A673 (cell line): ENCODE measurements around the gene CCDC134. TPM values are rescaled to one million over a fixed set of nuclear protein-coding genes. Genes with fewer than 3 reads are reported as not detected.

Experiments
- BruUV-seq: library from RNA; stranded (reverse); fragments of 400-500 nt; replicated peaks from 2 replicates; lab custom pipeline; 2021; lab: Mats Ljungman, UMichigan
- CTCF ChIA-PET: fragments of 300-600 bp; sonication (Branson Sonifier 250); formaldehyde crosslinking; loops from one replicate; lab custom pipeline; 2022; ENCODE audit warnings: antibody characterized with exemption; lab: Charles Lee
- POLR2A ChIA-PET: fragments of 300-600 bp; sonication (Branson Sonifier 250); formaldehyde crosslinking; loops from one replicate; lab custom pipeline; 2022; ENCODE audit warnings: antibody characterized with exemption; ENCODE audit not compliant: low non-redundant PET; lab: Charles Lee
- DNase-seq: peaks from one replicate; pipeline ENCODE4 v3.0.0-alpha.2; 2015; ENCODE audit warnings: low spot score
- H3K27ac ChIP-seq: fragments of 200-600 bp; sonication (generic); 2 replicates; pipeline ENCODE4 v1.5.1; 2016; ENCODE audit warnings: mixed run types, low read depth, mild to moderate bottlenecking, mixed read lengths, antibody characterized with exemption, low read length; ENCODE audit not compliant: poor library complexity, severe bottlenecking
- H3K27me3 ChIP-seq: fragments of 200-600 bp; sonication (generic); replicated peaks from 2 replicates; pipeline ENCODE4 v1.6.1; 2017; ENCODE audit warnings: mixed run types, low read depth, mild to moderate bottlenecking, mixed read lengths, antibody characterized with exemption, low read length; ENCODE audit not compliant: insufficient read depth, poor library complexity
- H3K36me3 ChIP-seq: fragments of 200-600 bp; sonication (generic); 2 replicates; pipeline ENCODE4 v1.6.1; 2016; ENCODE audit warnings: mixed run types, mild to moderate bottlenecking, mixed read lengths, antibody characterized with exemption, low read length; ENCODE audit not compliant: insufficient read depth, poor library complexity, severe bottlenecking
- H3K4me1 ChIP-seq: fragments of 200-600 bp; sonication (generic); 2 replicates; pipeline ENCODE4 v1.6.1; 2017; ENCODE audit warnings: mixed run types, mild to moderate bottlenecking, mixed read lengths, antibody characterized with exemption, low read length; ENCODE audit not compliant: insufficient read depth, poor library complexity, severe bottlenecking
- H3K4me3 ChIP-seq: fragments of 200-600 bp; sonication (generic); 2 replicates; pipeline ENCODE4 v1.5.1; 2016; ENCODE audit warnings: low read depth, mixed run types, mild to moderate bottlenecking, mixed read lengths, low read length; ENCODE audit not compliant: poor library complexity, severe bottlenecking
- H3K9me3 ChIP-seq: fragments of 200-600 bp; sonication (generic); 2 replicates; pipeline ENCODE4 v1.6.1; 2016; ENCODE audit warnings: mixed run types, low read depth, mild to moderate bottlenecking, mixed read lengths, antibody characterized with exemption, low read length; ENCODE audit not compliant: poor library complexity, severe bottlenecking
- EZH2 ChIP-seq: fragments of 200-600 bp; sonication (generic); IDR thresholded peaks from 2 replicates; pipeline ENCODE4 v1.6.1; 2017; ENCODE audit warnings: borderline replicate concordance, low read depth, mild to moderate bottlenecking, mixed read lengths, antibody characterized with exemption, low read length; ENCODE audit not compliant: poor library complexity, severe bottlenecking
- intact Hi-C: fragments of 100-400 bp; cut with micrococcal nuclease; formaldehyde crosslinking; loops from one replicate; pipeline ENCODE4 v1.10.0; 2022; ENCODE audit not compliant: unreplicated experiment
- total RNA-seq: library from RNA; stranded (reverse); gene quantifications from 2 replicates; pipeline ENCODE4 v1.2.3, GENCODE V29; 2021
- TF ChIP-seq, protein P1 (sequence below): fragments of 300-800, 200-600 bp; sonication (generic); conservative IDR thresholded peaks from 2 replicates; pipeline ENCODE4 v1.5.1; 2017; ENCODE audit warnings: low read depth, mild to moderate bottlenecking, antibody characterized with exemption, low read length, moderate library complexity, mixed read lengths

The CCDC134 gene
- total RNA-seq, 1 experiment from 2014 or later = 27.4 TPM

DNA sequence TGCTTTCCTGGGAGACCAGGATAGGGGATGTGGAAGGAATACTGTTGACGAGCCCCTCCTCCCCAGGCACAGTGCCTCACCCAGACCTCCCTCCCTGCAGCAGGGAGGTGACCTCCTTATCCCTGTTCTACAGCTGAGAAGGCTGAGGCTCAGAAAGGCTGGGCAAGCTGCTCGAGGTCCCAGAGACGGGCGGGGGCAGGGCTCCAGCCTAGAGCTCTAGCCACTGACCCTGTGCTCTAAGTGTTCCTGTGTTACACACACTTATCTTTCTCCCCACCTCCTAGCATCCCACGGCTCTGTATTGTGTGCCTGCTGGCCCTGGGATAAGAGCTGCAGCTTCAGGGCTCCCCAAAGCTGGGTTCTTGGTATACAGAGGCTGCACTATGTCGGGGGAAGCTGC lies 7.9 kb downstream of the CCDC134 start:
- H3K36me3 ChIP-seq = peaks cover 6% of the 10 kb centered on the region
- no peaks in the 10 kb centered on the region for H3K27me3 ChIP-seq
- no peak overlapping the region for H3K27ac ChIP-seq
- H3K9me3 ChIP-seq = no peaks in the 10 kb centered on the region
- no peaks in the 10 kb centered on the region for H3K4me1 ChIP-seq
- intact Hi-C loops = no loop called here
- ChIA-PET CTCF (no interaction called here), POLR2A (no interaction called here)
- no TSS peak for BruUV-seq
- H3K4me3 ChIP-seq = no peak overlapping the region
- DNase-seq = no peak
- TF ChIP-seq, protein P1, sequence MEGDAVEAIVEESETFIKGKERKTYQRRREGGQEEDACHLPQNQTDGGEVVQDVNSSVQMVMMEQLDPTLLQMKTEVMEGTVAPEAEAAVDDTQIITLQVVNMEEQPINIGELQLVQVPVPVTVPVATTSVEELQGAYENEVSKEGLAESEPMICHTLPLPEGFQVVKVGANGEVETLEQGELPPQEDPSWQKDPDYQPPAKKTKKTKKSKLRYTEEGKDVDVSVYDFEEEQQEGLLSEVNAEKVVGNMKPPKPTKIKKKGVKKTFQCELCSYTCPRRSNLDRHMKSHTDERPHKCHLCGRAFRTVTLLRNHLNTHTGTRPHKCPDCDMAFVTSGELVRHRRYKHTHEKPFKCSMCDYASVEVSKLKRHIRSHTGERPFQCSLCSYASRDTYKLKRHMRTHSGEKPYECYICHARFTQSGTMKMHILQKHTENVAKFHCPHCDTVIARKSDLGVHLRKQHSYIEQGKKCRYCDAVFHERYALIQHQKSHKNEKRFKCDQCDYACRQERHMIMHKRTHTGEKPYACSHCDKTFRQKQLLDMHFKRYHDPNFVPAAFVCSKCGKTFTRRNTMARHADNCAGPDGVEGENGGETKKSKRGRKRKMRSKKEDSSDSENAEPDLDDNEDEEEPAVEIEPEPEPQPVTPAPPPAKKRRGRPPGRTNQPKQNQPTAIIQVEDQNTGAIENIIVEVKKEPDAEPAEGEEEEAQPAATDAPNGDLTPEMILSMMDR = no peak
- TF ChIP-seq EZH2 = no peak

DNA sequence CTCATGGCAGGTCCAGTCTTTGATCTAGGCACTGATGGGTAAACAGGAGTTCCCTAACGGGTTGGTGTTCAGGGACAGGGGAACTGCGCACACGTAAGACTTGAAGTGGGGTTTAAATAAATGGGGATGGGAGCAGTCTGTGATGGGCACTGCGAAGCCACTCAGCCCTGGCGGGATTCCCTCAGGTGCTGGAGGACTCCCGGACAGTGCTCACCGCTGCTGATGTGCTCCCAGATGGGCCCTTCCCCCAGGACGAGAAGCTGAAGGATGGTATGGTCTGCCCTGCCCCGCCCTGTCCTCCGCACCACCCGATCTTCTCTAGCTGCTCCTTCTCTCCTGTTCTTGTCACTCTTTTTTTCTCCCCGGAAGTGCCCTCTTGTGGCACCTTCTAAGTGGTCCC lies 9.5 kb downstream of the CCDC134 start:
- no peaks in the 10 kb centered on the region for H3K27me3 ChIP-seq
- H3K4me3 ChIP-seq = no peak overlapping the region
- TF ChIP-seq, protein P1 = no peak
- no peak for TF ChIP-seq EZH2
- no peak overlapping the region for H3K27ac ChIP-seq
- no peaks in the 10 kb centered on the region for H3K9me3 ChIP-seq
- ChIA-PET POLR2A (interaction anchor here (0.7 kb wide), 1 partner anchor 96 kb away, joined by 7 read pairs; no protein-coding TSS in a partner anchor), CTCF (interaction anchor here (0.6 to 1.5 kb wide), 2 partner anchors 63 to 113 kb away, joined by 3 to 6 read pairs; no protein-coding TSS in a partner anchor)
- no peak for DNase-seq
- no peaks in the 10 kb centered on the region for H3K4me1 ChIP-seq
- peaks cover 6% of the 10 kb centered on the region for H3K36me3 ChIP-seq
- BruUV-seq = no TSS peak
- intact Hi-C loops = no loop called here

DNA sequence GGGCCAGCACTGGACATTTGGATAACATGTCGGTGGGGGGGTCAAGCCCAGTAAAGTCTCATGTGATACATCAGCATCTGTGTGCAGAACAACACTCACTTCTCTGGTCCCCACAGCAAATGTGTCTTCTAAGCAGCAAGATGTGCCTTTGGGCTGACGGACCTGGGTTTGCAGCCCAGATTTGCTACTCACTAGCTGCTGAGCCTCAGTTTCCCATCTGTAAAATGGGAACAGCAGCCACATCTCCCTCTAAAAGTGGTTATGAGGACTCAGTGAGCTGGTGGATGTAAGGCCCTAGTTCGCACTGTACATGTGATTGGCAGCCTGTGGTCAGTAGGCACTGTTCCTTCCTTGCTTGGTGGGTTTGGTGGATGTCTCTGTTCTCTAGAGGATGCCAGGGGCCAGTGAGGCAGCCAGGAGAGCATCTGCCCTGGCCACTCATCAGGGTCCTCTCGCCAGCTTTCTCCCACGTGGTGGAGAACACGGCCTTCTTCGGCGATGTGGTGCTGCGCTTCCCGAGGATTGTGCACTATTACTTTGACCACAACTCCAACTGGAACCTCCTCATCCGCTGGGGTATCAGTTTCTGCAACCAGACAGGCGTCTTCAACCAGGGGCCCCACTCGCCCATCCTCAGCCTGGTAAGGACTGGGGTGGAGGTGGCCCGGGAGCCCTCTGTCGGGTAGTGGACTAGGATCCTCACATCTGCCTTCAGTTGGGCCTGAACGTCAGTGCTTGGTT lies 12.5 kb downstream of the CCDC134 start:
- CTCF ChIA-PET = no interaction called here
- H3K4me3 ChIP-seq = no peak overlapping the region
- no peak overlapping the region for H3K27ac ChIP-seq
- POLR2A ChIA-PET = interaction anchor here (0.6 kb wide), 1 partner anchor 266 kb away, joined by 7 read pairs; no protein-coding TSS in a partner anchor
- intact Hi-C loops = no loop called here
- no peaks in the 10 kb centered on the region for H3K27me3 ChIP-seq
- H3K9me3 ChIP-seq = no peaks in the 10 kb centered on the region
- peaks cover 13% of the 10 kb centered on the region for H3K36me3 ChIP-seq
- no peaks in the 10 kb centered on the region for H3K4me1 ChIP-seq
- DNase-seq = no peak
- TF ChIP-seq, protein P1 = no peak
- no peak for TF ChIP-seq EZH2
- BruUV-seq = no TSS peak
